C4-2B (cell line): ENCODE measurements around the gene ALG10B.
"Not testable (repeated sequence)": the region's sequence is repeated elsewhere in the genome, so short reads cannot be mapped to it uniquely, and the experiment has no call there.

Source experiments
- H3K27ac ChIP-seq: fragments of 450-650 bp; 2 replicates; pipeline ENCODE4 v1.5.1; 2017
- ZFX ChIP-seq: fragments of 450-650 bp; IDR thresholded peaks from 2 replicates; pipeline ENCODE4 v1.6.1; 2017
- TF ChIP-seq, protein P1 (sequence below): fragments of 450-650 bp; conservative IDR thresholded peaks from 2 replicates; pipeline ENCODE4 v1.5.1; 2017; ENCODE audit warnings: mild to moderate bottlenecking

ALG10B gene

DNA sequence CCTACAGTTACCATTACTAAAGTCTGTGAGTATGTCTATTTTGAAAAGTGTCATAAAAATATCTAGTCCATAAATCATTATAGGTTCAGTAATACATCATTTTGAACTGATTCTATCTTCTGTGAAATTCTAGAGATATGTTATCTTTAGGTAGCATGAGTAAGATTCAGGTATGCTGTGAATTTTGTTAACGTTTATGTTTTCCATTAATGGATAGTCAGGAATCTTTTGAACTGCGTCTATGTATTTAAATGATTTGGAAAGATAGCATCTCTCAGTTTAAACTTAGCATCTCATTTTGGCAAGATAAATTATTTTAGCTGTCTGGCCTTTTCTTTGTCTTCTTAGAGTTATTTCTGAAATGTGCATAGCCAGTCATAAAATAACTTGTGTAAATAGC lies 8.3 kb downstream of the ALG10B start:
- H3K27ac ChIP-seq = no peak overlapping the region
- no peak for TF ChIP-seq ZFX
- TF ChIP-seq, protein P1, sequence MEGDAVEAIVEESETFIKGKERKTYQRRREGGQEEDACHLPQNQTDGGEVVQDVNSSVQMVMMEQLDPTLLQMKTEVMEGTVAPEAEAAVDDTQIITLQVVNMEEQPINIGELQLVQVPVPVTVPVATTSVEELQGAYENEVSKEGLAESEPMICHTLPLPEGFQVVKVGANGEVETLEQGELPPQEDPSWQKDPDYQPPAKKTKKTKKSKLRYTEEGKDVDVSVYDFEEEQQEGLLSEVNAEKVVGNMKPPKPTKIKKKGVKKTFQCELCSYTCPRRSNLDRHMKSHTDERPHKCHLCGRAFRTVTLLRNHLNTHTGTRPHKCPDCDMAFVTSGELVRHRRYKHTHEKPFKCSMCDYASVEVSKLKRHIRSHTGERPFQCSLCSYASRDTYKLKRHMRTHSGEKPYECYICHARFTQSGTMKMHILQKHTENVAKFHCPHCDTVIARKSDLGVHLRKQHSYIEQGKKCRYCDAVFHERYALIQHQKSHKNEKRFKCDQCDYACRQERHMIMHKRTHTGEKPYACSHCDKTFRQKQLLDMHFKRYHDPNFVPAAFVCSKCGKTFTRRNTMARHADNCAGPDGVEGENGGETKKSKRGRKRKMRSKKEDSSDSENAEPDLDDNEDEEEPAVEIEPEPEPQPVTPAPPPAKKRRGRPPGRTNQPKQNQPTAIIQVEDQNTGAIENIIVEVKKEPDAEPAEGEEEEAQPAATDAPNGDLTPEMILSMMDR = no peak

GRCh38 chr12:38327356-38327755 lies 10.8 kb downstream of the ALG10B start:
- TF ChIP-seq, protein P1 = no peak
- no peak for TF ChIP-seq ZFX
- H3K27ac ChIP-seq = no peak overlapping the region

DNA sequence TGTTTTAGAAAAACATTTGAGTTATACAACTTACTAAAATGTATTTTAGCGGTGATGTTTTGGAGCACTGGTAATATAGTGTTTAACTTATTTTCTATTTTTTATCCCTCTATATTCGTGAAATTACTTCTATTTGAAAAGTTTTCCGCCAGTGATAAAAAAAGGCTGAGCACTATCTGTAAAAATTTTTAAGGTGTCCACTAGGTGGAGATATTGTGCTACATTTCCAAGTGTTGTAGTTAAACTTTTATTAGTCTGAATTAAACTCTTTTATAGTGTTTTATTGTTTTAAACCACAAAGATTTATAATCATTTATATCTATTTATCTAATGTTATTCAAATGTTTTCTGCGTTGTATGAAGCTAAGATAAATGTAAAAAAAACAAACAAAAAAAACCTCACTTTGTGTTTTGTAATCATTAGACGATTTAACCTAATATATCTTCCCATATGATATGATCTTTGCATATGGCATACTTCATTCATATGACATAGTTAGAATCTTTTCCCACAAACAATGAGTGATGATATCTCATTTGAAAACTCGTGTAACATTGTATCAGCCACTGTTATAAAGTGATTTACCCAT lies 11.8 kb downstream of the ALG10B start:
- H3K27ac ChIP-seq = no peak overlapping the region
- TF ChIP-seq, protein P1 = peak; percentile 75
- TF ChIP-seq ZFX = no peak

DNA sequence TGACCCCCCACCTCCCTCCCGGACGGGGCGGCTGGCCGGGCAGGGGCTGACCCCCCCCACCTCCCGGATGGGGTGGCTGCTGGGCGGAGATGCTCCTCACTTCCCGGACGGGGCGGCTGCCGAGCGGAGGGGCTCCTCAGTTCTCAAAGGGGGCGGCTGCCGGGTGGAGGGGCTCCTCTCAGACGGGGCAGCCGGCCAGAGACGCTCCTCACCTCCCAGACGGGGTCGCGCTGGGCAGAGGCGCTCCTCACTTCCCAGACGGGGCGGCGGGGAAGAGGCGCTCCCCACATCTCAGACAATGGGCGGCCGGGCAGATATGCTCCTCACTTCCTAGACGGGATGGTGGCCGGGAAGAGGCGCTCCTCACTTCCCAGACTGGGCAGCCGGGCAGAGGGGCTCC lies 13.8 kb downstream of the ALG10B start:
- H3K27ac ChIP-seq = not testable (repeated sequence)

GRCh38 chr12:38332814-38333213 lies 16.2 kb downstream of the ALG10B start:
- TF ChIP-seq ZFX = no peak
- TF ChIP-seq, protein P1 = no peak
- H3K27ac ChIP-seq = no peak overlapping the region

- no peak overlapping the region for H3K27ac ChIP-seq
- TF ChIP-seq ZFX = no peak
- TF ChIP-seq, protein P1 = no peak
These were observed 25.9 kb downstream of the ALG10B start for GRCh38 chr12:38342444-38342843.

DNA sequence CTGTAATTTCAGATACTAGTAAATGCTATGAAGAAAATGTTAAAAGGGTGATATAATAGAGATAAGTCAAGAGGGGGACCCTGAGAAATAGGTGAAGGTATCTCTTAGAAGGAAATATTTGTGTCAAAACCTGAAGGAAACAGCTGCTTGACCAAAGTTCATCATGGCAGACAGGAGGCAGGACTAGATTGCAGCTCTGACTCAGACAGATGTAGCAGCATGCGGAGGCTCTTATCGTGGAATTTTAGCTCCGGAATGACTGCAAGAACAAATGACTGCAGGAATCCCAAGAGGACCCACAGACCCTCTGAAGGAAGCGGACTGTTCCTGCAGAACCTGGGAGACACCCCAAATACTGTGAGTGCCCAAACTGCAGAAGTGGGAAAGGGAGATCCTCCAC lies 26.7 kb downstream of the ALG10B start:
- not testable (repeated sequence) for H3K27ac ChIP-seq

- H3K27ac ChIP-seq = not testable (repeated sequence)
These were observed 27.3 kb downstream of the ALG10B start for GRCh38 chr12:38343916-38344315.

DNA sequence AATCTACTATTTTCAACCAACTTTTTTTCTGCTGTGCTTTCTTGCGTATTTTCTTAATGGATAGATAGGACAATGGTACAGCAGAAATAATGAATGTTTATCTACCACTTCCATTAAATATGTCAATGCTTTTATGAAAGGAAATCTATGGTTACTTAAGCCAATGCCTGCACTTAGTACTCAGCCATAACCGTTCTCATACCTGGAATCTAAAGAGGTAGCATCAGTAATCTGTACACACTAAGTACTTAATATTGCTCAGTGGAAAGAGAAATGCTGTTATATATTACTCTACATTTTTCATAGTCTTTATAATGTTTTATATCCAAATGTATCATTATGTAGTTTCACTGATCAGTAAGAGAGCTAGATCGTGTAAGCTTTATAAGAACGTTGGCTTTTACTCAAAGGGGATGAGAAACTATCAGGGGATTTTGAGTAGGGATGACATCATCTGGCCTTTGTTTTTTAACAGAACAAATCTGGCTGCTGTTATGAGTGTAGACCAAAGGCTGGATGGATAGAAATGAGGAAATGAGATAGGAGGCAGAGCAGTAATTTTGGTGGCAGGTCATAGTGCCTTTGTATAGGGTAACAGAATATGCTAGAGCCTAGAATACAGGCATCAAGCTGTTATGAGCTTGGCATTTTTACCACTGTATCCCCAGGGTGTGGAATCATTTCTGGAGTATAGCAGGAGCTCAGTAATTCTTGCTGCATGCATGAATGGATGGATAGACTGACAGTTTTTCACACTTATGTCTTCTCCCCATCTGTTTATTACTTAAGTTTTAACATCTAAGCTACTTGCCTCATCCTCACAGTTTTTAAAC lies 34.0 kb downstream of the ALG10B start:
- no peak overlapping the region for H3K27ac ChIP-seq
- no peak for TF ChIP-seq ZFX
- TF ChIP-seq, protein P1 = no peak

- H3K27ac ChIP-seq = not testable (repeated sequence)
These were observed 34.6 kb downstream of the ALG10B start for GRCh38 chr12:38351175-38351508.
